Loucy (cell line): Measurements from ENCODE around the gene MYMX.

Experiments used
- H2AFZ ChIP-seq: fragments of 200-600 bp; sonication (generic); 2 replicates; pipeline ENCODE4 v1.6.0; 2016; ENCODE audit warnings: antibody characterized with exemption, mild to moderate bottlenecking, low read length, moderate library complexity
- H3F3A ChIP-seq: fragments of 200-600 bp; 2 replicates; pipeline ENCODE4 v1.6.0; 2016; ENCODE audit warnings: antibody characterized with exemption, low read depth, mild to moderate bottlenecking
- H3K27me3 ChIP-seq: fragments of 200-600 bp; sonication (generic); 2 replicates; pipeline ENCODE4 v1.6.1; 2014; ENCODE audit warnings: low read length, mild to moderate bottlenecking; ENCODE audit not compliant: insufficient read depth, poor library complexity, severe bottlenecking
- H3K36me3 ChIP-seq: fragments of 200-600 bp; sonication (generic); 2 replicates; pipeline ENCODE4 v1.6.1; 2016; ENCODE audit warnings: low read length; ENCODE audit not compliant: insufficient read depth
- H3K4me1 ChIP-seq: fragments of 200-600 bp; sonication (generic); 2 replicates; pipeline ENCODE4 v1.5.1; 2014; ENCODE audit warnings: low read length, mild to moderate bottlenecking; ENCODE audit not compliant: insufficient read depth, poor library complexity, severe bottlenecking
- H3K4me2 ChIP-seq: fragments of 200-600 bp; sonication (generic); 2 replicates; pipeline ENCODE4 v1.6.0; 2014; ENCODE audit warnings: antibody characterized with exemption, low read length, low read depth, mild to moderate bottlenecking; ENCODE audit not compliant: poor library complexity, severe bottlenecking
- H3K4me3 ChIP-seq: fragments of 200-600 bp; sonication (generic); 2 replicates; pipeline ENCODE4 v1.5.1; 2014; ENCODE audit warnings: low read length, mild to moderate bottlenecking, mixed read lengths; ENCODE audit not compliant: poor library complexity, severe bottlenecking
- H3K79me2 ChIP-seq: fragments of 200-600 bp; sonication (generic); 2 replicates; pipeline ENCODE4 v1.6.1; 2014; ENCODE audit warnings: low read length; ENCODE audit not compliant: insufficient read depth
- H3K9ac ChIP-seq: fragments of 200-600 bp; sonication (generic); 2 replicates; pipeline ENCODE4 v1.6.0; 2014; ENCODE audit warnings: mild to moderate bottlenecking, low read depth, low read length, moderate library complexity; ENCODE audit not compliant: poor library complexity, severe bottlenecking
- H3K9me2 ChIP-seq: fragments of 200-600 bp; sonication (generic); replicated peaks from 2 replicates; pipeline ENCODE4 v1.6.1; 2016; ENCODE audit warnings: low read depth, low read length, mixed read lengths
- H3K9me3 ChIP-seq: fragments of 200-600 bp; sonication (generic); 2 replicates; pipeline ENCODE4 v1.6.1; 2014; ENCODE audit warnings: mild to moderate bottlenecking, antibody characterized with exemption, low read length, low read depth; ENCODE audit not compliant: insufficient read depth
- H4K20me1 ChIP-seq: fragments of 200-600 bp; sonication (generic); 2 replicates; pipeline ENCODE4 v1.6.0; 2014; ENCODE audit warnings: antibody characterized with exemption, low read length, mild to moderate bottlenecking; ENCODE audit not compliant: insufficient read depth, poor library complexity, severe bottlenecking
- CTCF ChIP-seq: fragments of 200-600 bp; sonication (generic); conservative IDR thresholded peaks from 2 replicates; pipeline ENCODE4 v1.5.1; 2014; ENCODE audit warnings: mild to moderate bottlenecking, antibody characterized with exemption, low read length
- EZH2phosphoT487 ChIP-seq: fragments of 200-600 bp; IDR thresholded peaks from 2 replicates; pipeline ENCODE4 v1.6.1; 2018; ENCODE audit warnings: antibody characterized with exemption, mild to moderate bottlenecking, moderate library complexity, borderline replicate concordance

MYMX gene

GRCh38 chr6:44260011-44260410 is 43.3 kb downstream of the MYMX start:
- Histone ChIP-seq H3K9me2 (no peaks in the 10 kb centered on the region), H3K9me3 (no peaks in the 10 kb centered on the region), H3K27me3 (no peaks in the 10 kb centered on the region), H3F3A (peaks cover 11% of the 10 kb centered on the region), H4K20me1 (peaks cover 25% of the 10 kb centered on the region), H3K4me1 (peaks cover 49% of the 10 kb centered on the region), H3K36me3 (peaks cover 11% of the 10 kb centered on the region; the same call in 1 of the 2 replicates), H3K4me3 (no peak overlapping the region), H3K4me2 (no peak overlapping the region), H3K79me2 (peaks cover 51% of the 10 kb centered on the region), H3K9ac (no peak overlapping the region), H2AFZ (no peak overlapping the region)
- no peak for TF ChIP-seq CTCF

- no peak overlapping the region for H2AFZ ChIP-seq
- TF ChIP-seq EZH2phosphoT487 (no peak), CTCF (no peak)
- H3K9me2 ChIP-seq = no peaks in the 10 kb centered on the region
- peaks cover 22% of the 10 kb centered on the region for H4K20me1 ChIP-seq
- H3F3A ChIP-seq = peaks cover 5% of the 10 kb centered on the region
- H3K4me1 ChIP-seq = peaks cover 43% of the 10 kb centered on the region
- peak overlapping the region; percentile 17 for H3K9ac ChIP-seq
- H3K79me2 ChIP-seq = peaks cover 51% of the 10 kb centered on the region
- H3K4me3 ChIP-seq = no peak overlapping the region
- H3K4me2 ChIP-seq = no peak overlapping the region
- no peaks in the 10 kb centered on the region for H3K27me3 ChIP-seq
- no peaks in the 10 kb centered on the region for H3K9me3 ChIP-seq
- H3K36me3 ChIP-seq = peaks cover 5% of the 10 kb centered on the region; the same call in 1 of the 2 replicates
These were observed 43.9 kb downstream of the MYMX start for GRCh38 chr6:44260451-44261297.

GRCh38 chr6:44261581-44261980 is 44.9 kb downstream of the MYMX start:
- Histone ChIP-seq H3K4me3 (no peak overlapping the region), H3K79me2 (peaks cover 42% of the 10 kb centered on the region), H3K4me1 (peaks cover 34% of the 10 kb centered on the region), H3F3A (no peaks in the 10 kb centered on the region), H3K9me3 (no peaks in the 10 kb centered on the region), H3K27me3 (no peaks in the 10 kb centered on the region), H4K20me1 (peaks cover 18% of the 10 kb centered on the region), H3K36me3 (peaks cover 3% of the 10 kb centered on the region; the same call in 1 of the 2 replicates), H2AFZ (no peak overlapping the region), H3K9me2 (no peaks in the 10 kb centered on the region), H3K4me2 (peak overlapping the region; percentile 93), H3K9ac (no peak overlapping the region)
- TF ChIP-seq CTCF = no peak
- no peak for TF ChIP-seq EZH2phosphoT487
